A673 (cell line): ENCODE data around the gene UNK. TPM values are rescaled to one million over a fixed set of nuclear protein-coding genes. Genes with fewer than 3 reads are reported as not detected.

Experiments
- BruUV-seq: library from RNA; stranded (reverse); fragments of 400-500 nt; replicated peaks from 2 replicates; lab custom pipeline; 2021; lab: Mats Ljungman, UMichigan
- CTCF ChIA-PET: fragments of 300-600 bp; sonication (Branson Sonifier 250); formaldehyde crosslinking; loops from one replicate; lab custom pipeline; 2022; ENCODE audit warnings: antibody characterized with exemption; lab: Charles Lee
- POLR2A ChIA-PET: fragments of 300-600 bp; sonication (Branson Sonifier 250); formaldehyde crosslinking; loops from one replicate; lab custom pipeline; 2022; ENCODE audit warnings: antibody characterized with exemption; ENCODE audit not compliant: low non-redundant PET; lab: Charles Lee
- DNase-seq: peaks from one replicate; pipeline ENCODE4 v3.0.0-alpha.2; 2015; ENCODE audit warnings: low spot score
- H3K27ac ChIP-seq: fragments of 200-600 bp; sonication (generic); 2 replicates; pipeline ENCODE4 v1.5.1; 2016; ENCODE audit warnings: mixed run types, low read depth, mild to moderate bottlenecking, mixed read lengths, antibody characterized with exemption, low read length; ENCODE audit not compliant: poor library complexity, severe bottlenecking
- H3K27me3 ChIP-seq: fragments of 200-600 bp; sonication (generic); replicated peaks from 2 replicates; pipeline ENCODE4 v1.6.1; 2017; ENCODE audit warnings: mixed run types, low read depth, mild to moderate bottlenecking, mixed read lengths, antibody characterized with exemption, low read length; ENCODE audit not compliant: insufficient read depth, poor library complexity
- H3K36me3 ChIP-seq: fragments of 200-600 bp; sonication (generic); 2 replicates; pipeline ENCODE4 v1.6.1; 2016; ENCODE audit warnings: mixed run types, mild to moderate bottlenecking, mixed read lengths, antibody characterized with exemption, low read length; ENCODE audit not compliant: insufficient read depth, poor library complexity, severe bottlenecking
- H3K4me1 ChIP-seq: fragments of 200-600 bp; sonication (generic); 2 replicates; pipeline ENCODE4 v1.6.1; 2017; ENCODE audit warnings: mixed run types, mild to moderate bottlenecking, mixed read lengths, antibody characterized with exemption, low read length; ENCODE audit not compliant: insufficient read depth, poor library complexity, severe bottlenecking
- H3K4me3 ChIP-seq: fragments of 200-600 bp; sonication (generic); 2 replicates; pipeline ENCODE4 v1.5.1; 2016; ENCODE audit warnings: low read depth, mixed run types, mild to moderate bottlenecking, mixed read lengths, low read length; ENCODE audit not compliant: poor library complexity, severe bottlenecking
- H3K9me3 ChIP-seq: fragments of 200-600 bp; sonication (generic); 2 replicates; pipeline ENCODE4 v1.6.1; 2016; ENCODE audit warnings: mixed run types, low read depth, mild to moderate bottlenecking, mixed read lengths, antibody characterized with exemption, low read length; ENCODE audit not compliant: poor library complexity, severe bottlenecking
- CTCF ChIP-seq: fragments of 300-800, 200-600 bp; sonication (generic); conservative IDR thresholded peaks from 2 replicates; pipeline ENCODE4 v1.5.1; 2017; ENCODE audit warnings: low read depth, mild to moderate bottlenecking, antibody characterized with exemption, low read length, moderate library complexity, mixed read lengths
- EZH2 ChIP-seq: fragments of 200-600 bp; sonication (generic); IDR thresholded peaks from 2 replicates; pipeline ENCODE4 v1.6.1; 2017; ENCODE audit warnings: borderline replicate concordance, low read depth, mild to moderate bottlenecking, mixed read lengths, antibody characterized with exemption, low read length; ENCODE audit not compliant: poor library complexity, severe bottlenecking
- intact Hi-C: fragments of 100-400 bp; cut with micrococcal nuclease; formaldehyde crosslinking; loops from one replicate; pipeline ENCODE4 v1.10.0; 2022; ENCODE audit not compliant: unreplicated experiment
- total RNA-seq: library from RNA; stranded (reverse); gene quantifications from 2 replicates; pipeline ENCODE4 v1.2.3, GENCODE V29; 2021

UNK gene
- total RNA-seq, 1 experiment from 2014 or later, result 53.2 TPM

GRCh38 chr17:75838410-75838809 is 53.8 kb downstream of the UNK start:
- H3K27ac ChIP-seq, result no peak overlapping the region
- H3K36me3 ChIP-seq, result no peaks in the 10 kb centered on the region
- TF ChIP-seq EZH2 (no peak), CTCF (no peak)
- POLR2A ChIA-PET, result no interaction called here
- H3K4me1 ChIP-seq, result peaks cover 9% of the 10 kb centered on the region
- no peaks in the 10 kb centered on the region for H3K9me3 ChIP-seq
- intact Hi-C loops, result no loop called here
- no peaks in the 10 kb centered on the region for H3K27me3 ChIP-seq
- no TSS peak for BruUV-seq
- no peak overlapping the region for H3K4me3 ChIP-seq
- DNase-seq, result no peak
- CTCF ChIA-PET, result no interaction called here

- no peaks in the 10 kb centered on the region for H3K9me3 ChIP-seq
- BruUV-seq, result no TSS peak
- TF ChIP-seq CTCF (no peak), EZH2 (no peak)
- intact Hi-C loops, result no loop called here
- no peak for DNase-seq
- H3K4me1 ChIP-seq, result peaks cover 6% of the 10 kb centered on the region
- CTCF ChIA-PET, result interaction anchor here (0.6 kb wide), 1 partner anchor 390 kb away, joined by 7 read pairs; no protein-coding TSS in a partner anchor
- POLR2A ChIA-PET, result no interaction called here
- H3K4me3 ChIP-seq, result no peak overlapping the region
- no peaks in the 10 kb centered on the region for H3K27me3 ChIP-seq
- no peak overlapping the region for H3K27ac ChIP-seq
- no peaks in the 10 kb centered on the region for H3K36me3 ChIP-seq
Observed at GRCh38 chr17:75839942-75840798, 55.6 kb downstream of the UNK start.

GRCh38 chr17:75840799-75841164 is 56.2 kb downstream of the UNK start:
- no peak overlapping the region for H3K4me3 ChIP-seq
- ChIA-PET CTCF (no interaction called here), POLR2A (no interaction called here)
- no peaks in the 10 kb centered on the region for H3K36me3 ChIP-seq
- H3K4me1 ChIP-seq, result peaks cover under 1% of the 10 kb centered on the region
- DNase-seq, result no peak
- H3K27ac ChIP-seq, result no peak overlapping the region
- H3K9me3 ChIP-seq, result no peaks in the 10 kb centered on the region
- BruUV-seq, result no TSS peak
- intact Hi-C loops, result no loop called here
- TF ChIP-seq EZH2 (no peak), CTCF (no peak)
- H3K27me3 ChIP-seq, result no peaks in the 10 kb centered on the region
